GM12878 (cell line): ENCODE data around the gene DIO3. TPM values are rescaled to one million over a fixed set of nuclear protein-coding genes. Genes with fewer than 3 reads are reported as not detected.

Experiments
- ATAC-seq: fragments of 200-7000 bp; cut with Tn5 transposase; 3 replicates; pipeline ENCODE4 v1.9.1; 2020; ENCODE audit warnings: mild to moderate bottlenecking, moderate library complexity
- BruUV-seq: library from RNA; stranded (reverse); fragments of 400-500 nt; replicated peaks from 2 replicates; lab custom pipeline; 2021; lab: Mats Ljungman, UMichigan
- CTCF ChIA-PET: fragments of 300-600 bp; sonication (Branson Sonifier 250); formaldehyde crosslinking; extraction: SDS; loops from one replicate; lab custom pipeline; 2021; ENCODE audit warnings: inconsistent platforms; lab: Yijun Ruan, JAX
- POLR2A ChIA-PET: fragments of 350-600 bp; formaldehyde crosslinking; extraction: SDS; loops from one replicate; lab custom pipeline; 2021; ENCODE audit warnings: inconsistent platforms; lab: Charles Lee
- RAD21 ChIA-PET: fragments of 300-600 bp; sonication (Branson Sonifier 250); formaldehyde crosslinking; loops from one replicate; lab custom pipeline; 2023; ENCODE audit warnings: antibody characterized with exemption; ENCODE audit not compliant: unreplicated experiment; lab: Charles Lee
- SMC1A ChIA-PET: fragments of 300-600 bp; sonication (Branson Sonifier 250); formaldehyde crosslinking; loops from one replicate; lab custom pipeline; 2023; ENCODE audit not compliant: unreplicated experiment, uncharacterized antibody; lab: Charles Lee
- DNase-seq: peaks from one replicate; pipeline ENCODE4 v3.0.0-alpha.2; 2011; ENCODE audit warnings: low read depth, low spot score
- FAIRE-seq: peaks from 3 replicates; lab custom pipeline; 2011; peaks lifted over from hg19 to GRCh38; lab: Jason Lieb, UNC
- H2AFZ ChIP-seq: 2 replicates; pipeline ENCODE4 v1.6.0; 2011; ENCODE audit warnings: low read depth, low read length, control low read depth; ENCODE audit not compliant: control insufficient read depth
- H3K27ac ChIP-seq: 2 replicates; pipeline ENCODE4 v1.5.1; 2011; ENCODE audit warnings: control low read depth; ENCODE audit not compliant: control insufficient read depth, insufficient read depth
- H3K27me3 ChIP-seq, 2 experiments: replicated peaks in 1 of 2; 2 replicates each; pipeline versions ENCODE4 v1.6.0 to v1.6.1; 2011; ENCODE audit warnings: low read length in 1 of 2; ENCODE audit not compliant: control insufficient read depth in 2 of 2, insufficient read depth in 2 of 2
- H3K36me3 ChIP-seq, 2 experiments: 2 replicates each; pipeline ENCODE4 v1.5.1; 2011; ENCODE audit warnings: low read length in 1 of 2; ENCODE audit not compliant: control insufficient read depth in 2 of 2, insufficient read depth in 2 of 2
- H3K4me1 ChIP-seq: 2 replicates; pipeline ENCODE4 v1.6.1; 2011; ENCODE audit warnings: mild to moderate bottlenecking, low read length, moderate library complexity, mixed read lengths; ENCODE audit not compliant: control insufficient read depth, insufficient read depth
- H3K4me2 ChIP-seq: 2 replicates; pipeline ENCODE4 v1.6.0; 2011; ENCODE audit warnings: control low read depth; ENCODE audit not compliant: control insufficient read depth, insufficient read depth
- H3K4me3 ChIP-seq: fragments of 200-600 bp; sonication (generic); 2 replicates; pipeline ENCODE4 v1.5.1; 2016
- H3K79me2 ChIP-seq: 2 replicates; pipeline ENCODE4 v1.6.0; 2011; ENCODE audit warnings: low read length; ENCODE audit not compliant: control insufficient read depth, insufficient read depth
- H3K9ac ChIP-seq: 2 replicates; pipeline ENCODE4 v1.8.0; 2011; ENCODE audit warnings: low read length, control low read depth, mixed read lengths; ENCODE audit not compliant: control insufficient read depth, insufficient read depth
- H3K9me3 ChIP-seq: replicated peaks from 3 replicates; pipeline ENCODE4 v1.5.1; 2011; ENCODE audit warnings: mild to moderate bottlenecking, low read length; ENCODE audit not compliant: control insufficient read depth, insufficient read depth
- H4K20me1 ChIP-seq: 2 replicates; pipeline ENCODE4 v1.6.0; 2011; ENCODE audit not compliant: control insufficient read depth, insufficient read depth
- GABPA ChIP-seq: IDR thresholded peaks from 2 replicates; pipeline ENCODE4 v1.6.1; 2014; ENCODE audit warnings: antibody characterized with exemption, low read depth, mild to moderate bottlenecking, inconsistent platforms
- JUNB ChIP-seq: IDR thresholded peaks from 2 replicates; pipeline ENCODE4 v1.6.1; 2016; ENCODE audit warnings: antibody characterized with exemption, mild to moderate bottlenecking
- MEF2A ChIP-seq: IDR thresholded peaks from 2 replicates; pipeline ENCODE4 v1.6.1; 2011; ENCODE audit warnings: low read depth, mild to moderate bottlenecking, low read length, moderate library complexity; ENCODE audit not compliant: insufficient read depth
- SIN3A ChIP-seq: IDR thresholded peaks from 2 replicates; pipeline ENCODE4 v1.6.1; 2012; ENCODE audit warnings: low read depth, low read length, improper control_type of control experiment
- SKIL ChIP-seq: fragments of 450-650 bp; IDR thresholded peaks from 2 replicates; pipeline ENCODE4 v1.6.1; 2017; ENCODE audit warnings: mild to moderate bottlenecking, low read depth, inconsistent platforms; ENCODE audit not compliant: poor library complexity, severe bottlenecking
- ZNF622 ChIP-seq: fragments of 450-650 bp; IDR thresholded peaks from 2 replicates; pipeline ENCODE4 v1.6.1; 2017; ENCODE audit warnings: mild to moderate bottlenecking, inconsistent platforms
- WGBS: methylation state at CpG from one replicate; pipeline ENCODE4 v1.1.6; 2016; ENCODE audit warnings: low lambda C conversion rate; ENCODE audit not compliant: insufficient replicate concordance, insufficient coverage; ENCODE audit errors: missing lambda C conversion rate; 5-methylcytosine and 5-hydroxymethylcytosine counted together
- in situ Hi-C: fragments of 300-500 bp; cut with MboI; formaldehyde crosslinking; loops from 9 replicates; pipeline ENCODE4 v1.14.3; 2018; ENCODE audit warnings: mixed read lengths
- intact Hi-C: fragments of 100-400 bp; cut with micrococcal nuclease; formaldehyde crosslinking; loops from one replicate; pipeline ENCODE4 v1.14.2; 2022; ENCODE audit not compliant: unreplicated experiment
- polyA plus RNA-seq, 11 experiments: library from polyadenylated mRNA; depleted of rRNA in 4 of 11; unstranded in 6 of 11; stranded (reverse) in 5 of 11; fragments of >200 nt; fragmentation: Nextera tagmentation in 4 of 11; fragmentation: Illumina TruSeq in 1 of 11; extraction: Ambion mirVana in 4 of 11; extraction: Trizol in 1 of 11; gene quantifications; 1 replicate in 1 of 11; 2 replicates in 10 of 11; pipeline versions ENCODE4 v1.2.1 to v1.2.3, GENCODE V29; 2011 to 2016; ENCODE audit warnings: inconsistent platforms in 2 of 11, missing spikeins in 2 of 11, low read depth in 1 of 11
- total RNA-seq, 4 experiments: library from RNA; depleted of rRNA in 3 of 4; stranded (reverse); fragments of >200 nt in 3 of 4; fragmentation: Illumina TruSeq in 1 of 4; extraction: Trizol in 1 of 4; gene quantifications; 2 replicates each; pipeline versions ENCODE4 v1.2.1 to v1.2.3, GENCODE V29; 2013 to 2021
- TF ChIP-seq, protein P1 (sequence below): IDR thresholded peaks from 2 replicates; pipeline ENCODE4 v1.6.1; 2011; ENCODE audit warnings: borderline replicate concordance, low read depth, mild to moderate bottlenecking, moderate library complexity, low read length; ENCODE audit not compliant: insufficient read depth, poor library complexity, severe bottlenecking

DIO3 gene
- total and polyA plus RNA-seq, 10 of the 15 experiments (the other 5 are each of a cell fraction or from before 2014, with no cell fraction given) = not detected

GRCh38 chr14:101552786-101553231 lies 8.5 kb upstream of the DIO3 start:
- H2AFZ ChIP-seq = no peak overlapping the region
- ChIA-PET RAD21 (no interaction called here), CTCF (no interaction called here), SMC1A (no interaction called here), POLR2A (no interaction called here)
- no peaks in the 10 kb centered on the region for H4K20me1 ChIP-seq
- H3K36me3 ChIP-seq = no peaks in the 10 kb centered on the region
- H3K4me3 ChIP-seq = no peak overlapping the region
- 10% methylated on average over 9 of the region's 9 CpGs for WGBS
- intact Hi-C loops (no loop called here), in situ Hi-C loops (no loop called here)
- no peaks in the 10 kb centered on the region for H3K79me2 ChIP-seq
- BruUV-seq = no TSS peak
- no peaks in the 10 kb centered on the region for H3K9me3 ChIP-seq
- TF ChIP-seq, protein P1, sequence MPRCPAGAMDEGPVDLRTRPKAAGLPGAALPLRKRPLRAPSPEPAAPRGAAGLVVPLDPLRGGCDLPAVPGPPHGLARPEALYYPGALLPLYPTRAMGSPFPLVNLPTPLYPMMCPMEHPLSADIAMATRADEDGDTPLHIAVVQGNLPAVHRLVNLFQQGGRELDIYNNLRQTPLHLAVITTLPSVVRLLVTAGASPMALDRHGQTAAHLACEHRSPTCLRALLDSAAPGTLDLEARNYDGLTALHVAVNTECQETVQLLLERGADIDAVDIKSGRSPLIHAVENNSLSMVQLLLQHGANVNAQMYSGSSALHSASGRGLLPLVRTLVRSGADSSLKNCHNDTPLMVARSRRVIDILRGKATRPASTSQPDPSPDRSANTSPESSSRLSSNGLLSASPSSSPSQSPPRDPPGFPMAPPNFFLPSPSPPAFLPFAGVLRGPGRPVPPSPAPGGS = no peak
- no peak for TF ChIP-seq SIN3A
- TF ChIP-seq MEF2A = no peak
- TF ChIP-seq GABPA = no peak
- TF ChIP-seq SKIL = no peak
- no peak for TF ChIP-seq JUNB
- no peak for TF ChIP-seq ZNF622
- no peak overlapping the region for H3K9ac ChIP-seq
- FAIRE-seq (no peak), DNase-seq (no peak), ATAC-seq (no peak)
- no peak overlapping the region for H3K27ac ChIP-seq
- no peak overlapping the region for H3K4me2 ChIP-seq
- H3K4me1 ChIP-seq = no peaks in the 10 kb centered on the region
- no peaks in the 10 kb centered on the region for H3K27me3 ChIP-seq
